Hematopoietic multipotent progenitor cell treated with erythropoietin and hydrocortisone succinate and interleukin-3 and kit ligand, for 4 days (in vitro differentiated cells): ENCODE measurements around the gene ADCY7.

Source experiments
- DNase-seq: peaks from one replicate; pipeline ENCODE4 v3.0.0-alpha.2; 2015

ADCY7 gene

GRCh38 chr16:50284131-50284911 lies 18.0 kb downstream of the ADCY7 start:
- DNase-seq: peak; percentile 59

GRCh38 chr16:50285406-50286003 lies 19.2 kb downstream of the ADCY7 start:
- DNase-seq: no peak

GRCh38 chr16:50286681-50287080 lies 20.3 kb downstream of the ADCY7 start:
- no peak for DNase-seq

DNA sequence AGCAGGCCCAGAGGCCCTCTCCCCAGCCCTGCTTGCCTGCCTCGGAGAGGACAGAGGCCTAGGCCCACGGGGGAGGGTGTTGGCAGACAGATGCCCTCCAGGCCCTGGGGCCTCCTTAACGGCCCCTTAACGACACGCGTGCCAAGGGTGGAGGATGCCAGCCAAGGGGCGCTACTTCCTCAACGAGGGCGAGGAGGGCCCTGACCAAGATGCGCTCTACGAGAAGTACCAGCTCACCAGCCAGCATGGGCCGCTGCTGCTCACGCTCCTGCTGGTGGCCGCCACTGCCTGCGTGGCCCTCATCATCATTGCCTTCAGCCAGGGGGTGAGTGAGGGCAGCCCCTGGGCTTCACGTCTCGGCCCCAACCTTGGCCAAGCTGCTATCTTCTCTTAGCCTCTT lies 21.7 kb downstream of the ADCY7 start:
- no peak for DNase-seq

- no peak for DNase-seq
Measured at GRCh38 chr16:50288920-50289319, 22.6 kb downstream of the ADCY7 start.

DNA sequence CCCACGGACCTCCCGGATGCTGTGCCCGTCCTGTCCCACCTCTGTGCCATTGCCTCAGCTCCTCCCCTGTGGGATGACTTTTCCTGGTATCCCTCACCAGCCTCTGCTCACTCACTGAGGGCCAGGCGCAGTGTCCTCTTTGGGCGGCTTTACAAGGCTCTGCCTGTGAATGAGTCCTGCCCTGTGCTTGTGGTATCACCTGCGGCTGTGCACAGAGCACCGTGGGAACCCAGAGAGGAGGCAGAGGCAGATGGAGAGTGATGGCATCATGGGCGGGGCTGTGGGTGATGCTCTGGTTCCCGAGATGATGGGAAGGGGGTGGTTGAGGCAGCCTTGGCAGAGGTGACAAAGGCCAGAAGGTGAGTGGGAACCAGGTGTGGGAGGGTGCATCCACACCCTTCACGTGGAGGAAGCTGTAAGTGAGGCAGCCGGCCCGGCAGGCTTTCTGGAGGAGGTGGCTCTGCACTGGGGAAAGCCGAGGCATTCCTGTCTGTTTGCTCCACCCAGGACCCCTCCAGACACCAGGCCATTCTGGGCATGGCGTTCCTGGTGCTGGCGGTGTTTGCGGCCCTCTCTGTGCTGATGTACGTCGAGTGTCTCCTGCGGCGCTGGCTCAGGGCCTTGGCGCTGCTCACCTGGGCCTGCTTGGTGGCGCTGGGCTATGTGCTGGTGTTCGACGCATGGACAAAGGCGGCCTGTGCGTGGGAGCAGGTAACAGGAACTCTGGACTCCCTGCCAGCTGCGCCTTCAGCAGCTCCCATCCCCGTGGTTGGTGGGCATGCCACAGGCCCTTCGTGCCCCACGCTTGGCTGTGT lies 23.8 kb downstream of the ADCY7 start:
- no peak for DNase-seq

DNA sequence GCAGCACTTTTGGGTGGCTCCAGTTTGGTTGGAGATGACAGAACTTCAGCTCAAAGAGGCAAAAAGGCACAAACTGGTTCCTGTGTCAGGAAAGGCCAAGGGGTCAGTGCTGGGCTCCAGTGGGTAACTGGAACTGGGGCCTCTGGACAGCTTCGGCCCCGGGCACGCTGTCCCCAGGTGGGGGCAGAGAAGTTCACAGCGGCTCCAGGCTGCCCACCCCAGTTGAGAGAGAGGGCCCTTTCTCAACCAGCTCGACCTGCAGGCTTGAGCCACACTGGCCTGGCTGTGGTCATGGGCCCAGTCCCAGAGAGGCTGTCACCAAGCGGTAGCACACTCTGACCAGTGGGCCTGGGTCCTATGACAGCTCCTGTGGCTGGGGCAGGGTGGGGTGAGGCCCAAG lies 24.5 kb downstream of the ADCY7 start:
- DNase-seq: no peak

DNA sequence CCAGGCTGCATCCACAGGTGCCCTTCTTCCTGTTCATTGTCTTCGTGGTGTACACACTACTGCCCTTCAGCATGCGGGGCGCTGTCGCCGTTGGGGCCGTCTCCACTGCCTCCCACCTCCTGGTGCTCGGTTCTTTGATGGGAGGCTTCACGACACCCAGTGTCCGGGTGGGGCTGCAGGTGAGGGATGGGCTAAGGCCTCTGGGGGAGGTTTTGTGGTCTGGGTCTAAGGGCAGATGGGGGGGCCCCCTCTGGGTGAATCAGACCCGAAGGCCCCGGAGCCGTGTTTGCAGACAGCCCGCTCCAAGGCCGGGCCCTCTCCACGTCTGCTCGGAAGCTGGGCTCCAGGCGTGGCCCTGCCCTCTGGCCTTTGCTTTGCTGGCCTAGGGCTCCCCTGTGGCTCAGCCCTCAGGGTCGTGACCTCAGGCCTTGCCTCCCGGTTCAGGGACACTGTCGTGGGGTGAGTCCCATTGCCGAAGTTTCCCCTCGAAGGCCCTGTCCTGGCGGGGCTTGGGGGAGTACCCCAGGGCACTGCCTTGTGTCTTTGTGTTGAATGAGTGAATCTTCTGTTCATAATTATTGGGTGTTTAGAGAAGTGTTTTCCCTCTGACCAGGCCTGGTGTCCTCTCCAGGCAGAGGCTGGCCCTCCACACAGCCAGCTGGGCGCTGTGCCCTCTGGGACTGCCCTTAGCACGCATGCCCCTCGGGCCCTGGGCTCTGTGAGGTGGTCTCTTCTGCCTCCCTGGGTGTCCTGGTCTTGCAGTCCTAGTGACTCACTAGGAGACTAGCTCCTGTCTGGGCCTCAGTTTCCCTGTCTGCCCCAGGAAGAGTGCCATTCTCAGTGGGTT lies 25.6 kb downstream of the ADCY7 start:
- DNase-seq: no peak

GRCh38 chr16:50292566-50292948 lies 26.2 kb downstream of the ADCY7 start:
- DNase-seq: no peak

DNA sequence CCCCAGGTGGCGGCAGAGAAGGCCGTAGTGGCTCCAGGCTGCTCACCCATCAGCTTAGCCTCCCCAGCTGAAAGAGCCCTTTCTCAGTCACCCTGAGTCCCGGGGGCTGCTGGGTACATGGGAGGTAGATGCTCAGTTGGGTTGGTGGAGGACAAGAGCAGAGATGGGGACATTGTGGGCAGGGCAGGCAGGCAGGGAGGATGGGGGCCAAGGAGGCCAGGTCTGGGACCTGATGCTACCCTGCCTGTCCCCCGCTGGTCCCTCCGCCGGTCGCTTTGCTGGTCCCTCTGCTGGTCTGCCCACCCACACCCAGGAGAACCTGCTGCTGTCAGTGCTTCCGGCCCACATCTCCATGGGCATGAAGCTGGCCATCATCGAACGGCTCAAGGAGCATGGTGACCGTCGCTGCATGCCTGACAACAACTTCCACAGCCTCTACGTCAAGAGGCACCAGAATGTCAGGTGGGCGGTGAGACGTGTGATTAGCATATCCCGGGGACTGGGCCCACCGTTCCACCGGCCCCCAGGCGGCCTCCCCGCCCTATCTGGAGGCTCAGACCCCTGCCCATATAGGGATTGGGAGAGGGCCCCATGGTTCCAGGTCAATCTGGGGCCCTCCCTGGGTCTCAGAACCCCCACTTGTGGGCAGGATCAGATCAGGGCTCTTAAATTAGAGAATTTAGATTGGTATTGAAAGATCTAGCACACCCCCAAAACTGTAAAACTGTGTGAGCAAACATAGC lies 26.9 kb downstream of the ADCY7 start:
- DNase-seq: no peak

DNA sequence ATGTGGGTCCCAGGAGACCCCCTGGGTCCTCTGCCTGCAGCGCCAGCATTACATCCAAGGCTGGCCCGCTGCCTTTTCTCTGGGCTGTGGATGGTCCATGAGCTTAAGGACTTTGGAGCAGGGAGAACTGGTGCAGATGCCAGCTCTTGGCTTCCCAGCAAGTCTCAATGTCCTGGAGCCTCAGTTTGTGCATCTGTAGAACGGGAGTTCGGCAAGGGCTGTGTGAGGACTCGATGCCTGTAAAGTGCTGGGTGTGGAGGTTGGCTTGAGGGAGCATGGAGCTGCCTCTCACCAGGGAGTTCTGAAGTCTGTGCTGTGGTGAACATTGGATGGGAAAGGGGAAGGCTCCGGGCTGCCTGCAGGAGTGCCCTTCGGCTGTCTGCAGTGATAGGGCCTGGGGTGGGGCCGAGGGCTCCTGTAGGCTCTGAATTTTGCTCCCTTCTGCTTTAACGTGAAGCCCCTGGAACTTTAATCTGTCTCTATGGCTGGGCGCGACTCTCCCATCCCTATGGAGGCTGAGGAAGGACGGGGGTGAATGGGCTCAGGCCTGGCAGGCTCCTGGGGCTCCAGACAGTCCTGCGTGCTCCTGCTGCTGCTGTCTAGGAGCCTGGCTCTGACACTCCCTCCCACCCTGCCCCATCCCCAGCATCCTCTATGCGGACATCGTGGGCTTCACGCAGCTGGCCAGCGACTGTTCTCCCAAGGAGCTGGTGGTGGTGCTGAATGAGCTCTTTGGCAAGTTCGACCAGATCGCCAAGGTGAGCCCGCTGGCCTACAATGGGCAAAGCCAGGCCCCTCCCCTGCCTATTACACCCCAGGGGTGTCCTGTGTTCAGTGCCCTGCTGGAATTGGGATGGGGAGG lies 27.9 kb downstream of the ADCY7 start:
- DNase-seq: no peak

DNA sequence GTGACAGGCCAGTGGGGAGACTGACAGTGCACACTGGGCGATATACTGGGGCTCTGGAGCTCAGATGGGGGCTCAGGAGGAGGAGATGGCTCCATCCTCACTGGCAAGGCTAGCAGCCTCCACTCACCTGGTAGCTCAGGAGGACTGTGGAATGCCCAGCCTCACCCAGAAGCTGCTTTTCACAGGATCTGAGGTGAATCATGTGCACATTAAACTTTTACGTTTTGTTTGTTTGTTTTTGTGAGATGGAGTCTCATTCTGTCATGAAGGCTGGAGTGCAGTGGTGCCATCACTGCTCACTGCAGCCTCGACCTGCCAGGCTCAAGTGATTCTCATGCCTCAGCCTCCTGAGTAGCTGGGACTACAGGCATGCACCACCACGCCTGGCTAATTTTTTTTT lies 28.6 kb downstream of the ADCY7 start:
- no peak for DNase-seq

GRCh38 chr16:50295541-50296132 lies 29.3 kb downstream of the ADCY7 start:
- no peak for DNase-seq

GRCh38 chr16:50296807-50297206 lies 30.5 kb downstream of the ADCY7 start:
- no peak for DNase-seq

DNA sequence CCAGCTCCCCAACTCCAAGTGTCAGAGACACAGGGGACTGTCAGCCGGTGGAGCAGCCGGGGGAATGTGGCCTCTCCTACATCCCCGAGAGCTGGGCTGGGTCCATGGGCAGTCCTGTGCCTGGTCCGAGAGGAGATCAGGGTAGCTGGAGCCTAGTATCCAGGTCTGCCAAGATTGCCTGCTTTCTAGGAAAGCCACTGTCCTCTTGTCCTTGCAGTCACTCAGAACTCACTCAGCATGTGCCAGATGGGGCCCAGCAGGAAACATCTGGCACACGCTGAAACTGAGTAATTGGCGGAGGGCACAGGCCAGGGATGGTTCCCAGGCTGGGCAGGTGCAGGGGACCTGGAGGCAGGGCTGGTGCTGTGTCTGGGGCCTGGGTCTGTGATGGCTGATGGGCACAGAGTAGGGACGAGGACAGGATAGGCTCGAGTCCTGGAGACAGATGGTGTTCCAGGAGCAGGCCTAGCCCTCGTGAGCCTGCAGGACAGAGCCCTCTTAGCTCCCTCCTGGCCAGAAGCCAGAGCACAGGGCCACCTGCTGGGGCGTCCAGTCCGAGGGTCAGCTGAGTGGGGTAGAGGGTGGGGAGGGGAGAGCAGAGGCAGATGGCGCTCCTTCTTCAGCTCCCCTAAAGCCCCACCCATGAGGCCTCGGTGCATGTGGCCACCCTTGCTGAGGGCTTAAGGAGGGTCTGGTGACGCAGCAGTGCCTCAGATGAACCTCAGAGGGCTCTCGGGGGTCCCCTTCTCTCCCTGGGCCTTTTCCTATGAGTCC lies 31.1 kb downstream of the ADCY7 start:
- DNase-seq: no peak

DNA sequence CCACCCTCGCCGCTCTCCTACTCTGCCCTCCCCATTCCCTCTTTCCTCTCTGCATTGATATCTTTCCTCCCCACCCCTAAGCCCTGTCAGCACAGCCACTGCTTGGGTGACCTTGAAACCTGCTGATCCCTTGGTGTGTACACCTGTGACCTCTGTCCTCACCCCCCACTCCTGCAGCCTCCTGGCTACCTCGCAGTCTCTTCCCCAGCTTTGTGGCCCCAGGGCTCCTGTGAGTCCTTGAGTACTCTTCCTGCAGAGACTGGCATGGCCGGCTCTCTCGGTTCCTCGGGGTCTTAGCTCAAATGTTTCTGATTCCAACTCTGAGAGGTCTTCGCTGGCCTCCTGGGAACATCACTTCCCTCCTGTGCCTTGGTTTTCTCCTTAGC lies 31.7 kb downstream of the ADCY7 start:
- DNase-seq: no peak

GRCh38 chr16:50298591-50299507 lies 32.5 kb downstream of the ADCY7 start:
- DNase-seq: no peak

DNA sequence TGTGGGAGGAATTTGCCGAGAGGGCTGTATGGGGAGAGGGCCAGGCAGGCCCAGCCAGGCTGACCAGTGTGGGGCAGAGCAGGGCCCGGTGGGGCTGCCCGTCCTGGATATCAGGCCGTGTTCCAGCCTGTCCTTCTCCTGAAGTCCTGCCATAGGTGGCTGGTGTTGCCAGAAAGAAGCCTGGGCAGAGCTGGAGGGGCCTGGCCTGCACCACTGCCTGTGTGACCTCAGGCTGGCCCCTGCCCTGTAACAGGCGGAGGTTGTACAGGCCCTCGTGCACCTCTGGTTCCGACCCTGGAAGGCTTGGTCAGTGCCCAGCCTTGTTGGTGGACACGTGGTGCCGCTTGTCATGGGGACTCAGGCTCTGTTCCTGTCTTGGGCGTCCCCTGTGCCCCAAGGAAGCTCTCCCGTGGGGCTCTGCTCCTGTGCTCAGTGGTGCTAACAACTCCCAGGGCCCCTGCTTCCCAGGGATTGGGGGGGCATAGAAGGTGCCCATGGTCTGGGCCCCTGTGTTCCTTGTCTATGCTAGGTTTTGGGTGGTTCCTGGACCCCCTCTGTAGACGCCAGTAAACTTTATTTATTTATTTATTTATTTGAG lies 33.3 kb downstream of the ADCY7 start:
- DNase-seq: no peak
